PC-9 (cell line): ENCODE results near the gene GNG7.

ENCODE experiments used
- CTCF ChIP-seq: fragments of 200-600 bp; sonication (generic); conservative IDR thresholded peaks from 2 replicates; pipeline ENCODE4 v1.6.1; 2017; ENCODE audit warnings: mixed run types, antibody characterized with exemption, mild to moderate bottlenecking, moderate library complexity
- EZH2 ChIP-seq: fragments of 200-600 bp; sonication (generic); IDR thresholded peaks from 2 replicates; pipeline ENCODE4 v1.8.0; 2017; ENCODE audit warnings: antibody characterized with exemption, low read depth

GRCh38 chr19:2640563-2641331 is 61.7 kb downstream of the GNG7 start:
- TF ChIP-seq CTCF (no peak), EZH2 (no peak)
